ENCODE data around the gene COX7C. TPM values are rescaled to one million over a fixed set of nuclear protein-coding genes. Genes with fewer than 3 reads are reported as not detected.
"Not testable (repeated sequence)": the region's sequence is repeated elsewhere in the genome, so short reads cannot be mapped to it uniquely, and the experiment has no call there.

Gene COX7C
- total RNA-seq, 1 experiment from 2014 or later, result 324 TPM

GRCh38 chr5:86626149-86626548 lies 8.4 kb downstream of the COX7C start:
- H3K36me3 ChIP-seq, result peaks cover 9% of the 10 kb centered on the region
- DNase-seq (ENCODE audit: low read depth in 1 of 2, low spot score in 2 of 2), result no peak
- no peak overlapping the region for H3K4me3 ChIP-seq
- H3K27ac ChIP-seq, result no peak overlapping the region
- no peaks in the 10 kb centered on the region for H3K4me1 ChIP-seq (replicated peaks)
- H3K27me3 ChIP-seq (replicated peaks), result 0 out of 2 replicates have a peak, but pooled peaks cover 3% of the 10 kb centered on the region
- no peaks in the 10 kb centered on the region for H3K9me3 ChIP-seq (replicated peaks)

- no peak for DNase-seq (ENCODE audit: low read depth in 1 of 2, low spot score in 2 of 2)
- H3K9me3 ChIP-seq (replicated peaks), result no peaks in the 10 kb centered on the region
- no peaks in the 10 kb centered on the region for H3K4me1 ChIP-seq (replicated peaks)
- no peak overlapping the region for H3K27ac ChIP-seq
- 0 out of 2 replicates have a peak, but pooled peaks cover 3% of the 10 kb centered on the region for H3K27me3 ChIP-seq (replicated peaks)
- H3K36me3 ChIP-seq, result no peaks in the 10 kb centered on the region
- no peak overlapping the region for H3K4me3 ChIP-seq
Measured at GRCh38 chr5:86631165-86631564, 13.4 kb downstream of the COX7C start.

DNA sequence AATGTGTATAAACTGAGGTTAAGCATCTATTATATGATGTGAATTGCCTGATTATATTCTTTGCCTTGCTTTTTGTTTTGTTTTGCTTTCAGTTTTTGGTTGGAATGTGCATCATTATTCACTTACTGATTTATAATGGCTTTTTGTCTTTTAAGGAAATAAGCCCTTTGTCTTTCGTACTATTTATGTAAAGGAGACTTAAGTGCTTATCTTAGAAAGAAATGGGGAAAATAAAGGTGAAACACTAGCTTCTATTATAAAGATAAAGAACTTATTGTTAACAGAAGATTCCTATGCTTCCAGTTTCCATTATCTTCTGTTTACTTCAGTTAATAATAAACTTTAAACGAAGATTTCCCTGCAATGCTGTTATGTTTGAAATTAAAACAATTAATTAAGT lies 23.3 kb downstream of the COX7C start:
- H3K9me3 ChIP-seq (replicated peaks), result no peaks in the 10 kb centered on the region
- no peak for DNase-seq (ENCODE audit: low read depth in 1 of 2, low spot score in 2 of 2)
- no peak overlapping the region for H3K27ac ChIP-seq
- H3K27me3 ChIP-seq (replicated peaks), result no peaks in the 10 kb centered on the region; the same call in 1 of the 2 replicates
- no peaks in the 10 kb centered on the region for H3K36me3 ChIP-seq
- H3K4me1 ChIP-seq (replicated peaks), result no peaks in the 10 kb centered on the region
- no peak overlapping the region for H3K4me3 ChIP-seq

- no peak for DNase-seq (ENCODE audit: low read depth in 1 of 2, low spot score in 2 of 2)
- Histone ChIP-seq H3K36me3 (no peaks in the 10 kb centered on the region), H3K9me3 (replicated peaks) (no peaks in the 10 kb centered on the region), H3K27ac (no peak overlapping the region), H3K27me3 (replicated peaks) (no peaks in the 10 kb centered on the region; the same call in 1 of the 2 replicates), H3K4me1 (replicated peaks) (no peaks in the 10 kb centered on the region), H3K4me3 (no peak overlapping the region)
Measured at GRCh38 chr5:86644843-86645242, 27.1 kb downstream of the COX7C start.

DNA sequence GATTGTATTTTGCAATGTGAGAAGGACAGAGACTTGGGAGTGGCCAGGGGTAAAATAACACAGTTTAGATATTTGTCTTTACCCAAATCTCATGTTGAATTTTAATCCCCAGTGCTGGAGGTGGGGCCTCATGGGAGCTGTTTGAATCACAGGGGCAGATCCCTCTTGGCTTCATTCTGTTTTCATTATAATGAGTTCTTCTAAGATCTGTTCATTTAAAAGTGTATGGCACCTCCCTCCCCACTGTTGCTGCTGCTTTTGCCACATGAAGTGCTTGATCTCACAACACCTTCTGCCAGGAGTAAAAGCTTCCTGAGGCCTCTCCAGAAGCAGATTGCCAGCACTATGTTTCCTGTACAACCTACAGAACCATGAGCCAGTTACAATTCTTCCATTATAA lies 28.1 kb downstream of the COX7C start:
- Histone ChIP-seq H3K9me3 (replicated peaks) (no peaks in the 10 kb centered on the region), H3K36me3 (no peaks in the 10 kb centered on the region), H3K4me1 (replicated peaks) (no peaks in the 10 kb centered on the region), H3K27me3 (replicated peaks) (no peaks in the 10 kb centered on the region; the same call in 1 of the 2 replicates), H3K4me3 (no peak overlapping the region), H3K27ac (no peak overlapping the region)
- DNase-seq (ENCODE audit: low read depth in 1 of 2, low spot score in 2 of 2), result no peak

- Histone ChIP-seq H3K4me3 (no peak overlapping the region), H3K36me3 (no peaks in the 10 kb centered on the region), H3K9me3 (replicated peaks) (no peaks in the 10 kb centered on the region), H3K4me1 (replicated peaks) (no peaks in the 10 kb centered on the region), H3K27me3 (replicated peaks) (no peaks in the 10 kb centered on the region; the same call in 1 of the 2 replicates), H3K27ac (no peak overlapping the region)
- no peak for DNase-seq (ENCODE audit: low read depth in 1 of 2, low spot score in 2 of 2)
Measured at GRCh38 chr5:86646671-86647070, 28.9 kb downstream of the COX7C start.

DNA sequence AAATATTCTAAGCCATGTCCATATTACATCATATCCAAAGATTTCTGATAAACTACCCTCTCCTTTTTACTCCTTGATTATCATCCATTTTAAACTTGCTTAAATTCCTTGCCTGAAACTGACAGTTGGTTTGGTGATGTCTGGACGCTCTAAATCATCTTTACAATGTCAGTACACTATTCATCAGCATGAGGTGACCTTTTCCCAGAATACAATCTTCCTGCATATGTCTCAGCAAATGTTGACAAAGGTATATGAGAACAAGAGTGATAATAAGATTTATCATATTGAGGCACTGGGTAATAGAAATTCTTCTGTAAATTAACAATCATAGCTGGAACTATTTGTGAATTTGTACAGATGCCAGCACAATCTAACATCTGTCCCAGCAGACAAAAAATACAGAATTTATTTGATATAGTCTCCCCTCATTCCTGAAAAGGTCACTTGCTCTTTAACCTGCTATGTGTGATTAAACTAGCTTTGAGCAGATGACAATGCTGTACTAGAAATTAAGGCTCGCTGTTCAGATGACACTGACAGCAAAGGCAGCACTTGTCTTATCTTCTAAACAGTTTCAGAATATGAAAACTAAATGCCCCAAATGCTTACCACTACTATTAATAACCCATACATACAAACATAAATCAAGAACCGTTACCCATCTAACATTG lies 32.2 kb downstream of the COX7C start:
- no peaks in the 10 kb centered on the region; the same call in 1 of the 2 replicates for H3K27me3 ChIP-seq (replicated peaks)
- H3K9me3 ChIP-seq (replicated peaks), result no peaks in the 10 kb centered on the region
- H3K36me3 ChIP-seq, result no peaks in the 10 kb centered on the region
- no peak for DNase-seq (ENCODE audit: low read depth in 1 of 2, low spot score in 2 of 2)
- no peak overlapping the region for H3K4me3 ChIP-seq
- no peak overlapping the region for H3K27ac ChIP-seq
- no peaks in the 10 kb centered on the region for H3K4me1 ChIP-seq (replicated peaks)

GRCh38 chr5:86660771-86661170 lies 43.0 kb downstream of the COX7C start:
- H3K9me3 ChIP-seq (replicated peaks); H3K27me3 ChIP-seq (replicated peaks); DNase-seq (ENCODE audit: low read depth in 1 of 2, low spot score in 2 of 2); H3K4me1 ChIP-seq (replicated peaks); H3K4me3 ChIP-seq; H3K36me3 ChIP-seq; H3K27ac ChIP-seq: not testable (repeated sequence)

GRCh38 chr5:86664173-86664572 lies 46.4 kb downstream of the COX7C start:
- Histone ChIP-seq H3K36me3 (no peaks in the 10 kb centered on the region), H3K9me3 (replicated peaks) (no peaks in the 10 kb centered on the region), H3K4me1 (replicated peaks) (no peaks in the 10 kb centered on the region), H3K27me3 (replicated peaks) (no peaks in the 10 kb centered on the region), H3K4me3 (no peak overlapping the region), H3K27ac (no peak overlapping the region)
- no peak for DNase-seq (ENCODE audit: low read depth in 1 of 2, low spot score in 2 of 2)

DNA sequence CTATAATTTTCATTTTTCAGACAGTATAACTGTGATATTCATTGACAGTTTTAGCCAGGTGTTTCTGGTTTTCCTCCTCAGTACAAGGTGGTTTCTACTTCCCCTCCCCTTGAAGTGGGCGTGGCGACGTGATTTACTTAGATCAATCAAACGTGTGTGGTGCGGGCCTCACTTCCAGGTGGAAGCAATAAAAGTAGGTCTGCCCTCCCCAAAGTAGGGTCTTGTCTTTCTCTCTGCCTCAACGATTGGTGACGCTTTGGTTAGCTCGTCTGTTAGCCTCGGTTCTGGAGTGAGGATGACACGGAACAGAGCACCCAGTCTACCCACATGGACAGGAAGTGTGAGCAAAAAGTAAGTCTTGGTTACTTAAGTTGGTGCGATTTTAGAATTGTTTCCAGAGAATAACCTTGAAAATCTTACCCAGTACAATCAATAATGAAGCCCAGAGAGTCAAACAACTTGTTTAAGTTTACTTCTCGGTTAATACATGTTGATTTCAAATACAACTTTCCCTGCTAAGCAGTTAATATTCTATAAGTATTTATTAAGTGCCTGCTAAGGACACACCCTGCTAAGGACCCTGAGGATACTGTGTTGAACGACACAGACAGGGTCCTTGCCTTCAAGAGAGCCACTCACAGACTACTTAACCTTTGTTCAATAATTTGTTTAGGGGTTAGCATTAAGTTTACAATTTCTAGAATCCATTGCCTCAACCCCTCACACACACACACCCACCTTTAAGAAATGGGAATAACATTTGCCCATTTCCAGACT lies 48.4 kb downstream of the COX7C start:
- Histone ChIP-seq H3K9me3 (replicated peaks) (no peaks in the 10 kb centered on the region), H3K4me1 (replicated peaks) (no peaks in the 10 kb centered on the region), H3K4me3 (no peak overlapping the region), H3K27ac (no peak overlapping the region), H3K36me3 (no peaks in the 10 kb centered on the region), H3K27me3 (replicated peaks) (no peaks in the 10 kb centered on the region)
- DNase-seq (ENCODE audit: low read depth in 1 of 2, low spot score in 2 of 2), result no peak

DNA sequence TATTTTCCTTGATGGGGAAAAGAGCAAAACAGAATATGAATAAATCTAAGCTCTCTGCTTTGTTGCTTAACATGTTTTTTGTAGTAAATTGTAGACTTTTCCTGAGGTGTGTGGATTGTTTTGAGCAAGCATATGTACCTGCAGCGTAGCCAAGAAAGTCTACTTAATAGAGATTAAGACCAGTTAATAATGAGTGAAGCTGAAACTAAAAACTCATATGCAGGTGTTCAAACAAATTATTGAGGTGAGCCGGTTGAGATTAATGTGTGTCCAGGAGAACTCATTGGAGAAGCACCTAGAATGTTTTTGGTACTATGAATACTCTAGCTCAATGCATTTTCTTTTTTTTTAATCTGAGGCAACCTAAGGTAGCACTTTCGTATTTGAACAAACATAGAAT lies 49.2 kb downstream of the COX7C start:
- no peaks in the 10 kb centered on the region for H3K27me3 ChIP-seq (replicated peaks)
- H3K27ac ChIP-seq, result no peak overlapping the region
- no peaks in the 10 kb centered on the region for H3K36me3 ChIP-seq
- no peak overlapping the region for H3K4me3 ChIP-seq
- no peaks in the 10 kb centered on the region for H3K9me3 ChIP-seq (replicated peaks)
- no peak for DNase-seq (ENCODE audit: low read depth in 1 of 2, low spot score in 2 of 2)
- no peaks in the 10 kb centered on the region for H3K4me1 ChIP-seq (replicated peaks)

Data from SJSA1 (cell line).